Omental fat pad (tissue), 4 donors: ENCODE measurements around the gene RIOK2. TPM values are rescaled to one million over a fixed set of nuclear protein-coding genes. Genes with fewer than 3 reads are reported as not detected.
"Not testable (repeated sequence)": the region's sequence is repeated elsewhere in the genome, so short reads cannot be mapped to it uniquely, and the experiment has no call there.

Experiments
- ATAC-seq: fragments of 150-250 bp; one replicate; pipeline ENCODE4 v1.9.1; 2016; ENCODE audit warnings: mild to moderate bottlenecking, moderate library complexity; ENCODE audit not compliant: low FRiP score
- DNase-seq: peaks from one replicate; pipeline ENCODE4 v3.0.0-alpha.2; 2019; ENCODE audit warnings: low spot score
- total RNA-seq, 4 donors: library from RNA; depleted of rRNA; stranded (reverse); fragments of >200 nt; gene quantifications; one replicate each; pipeline ENCODE4 v1.1.0, GENCODE V29; 2016
- TF ChIP-seq, protein P1 (sequence below), 3 donors: fragments of 450-650 bp; IDR thresholded peaks; one replicate each; pipeline ENCODE4 v1.5.1; 2016 to 2017; ENCODE audit warnings: antibody characterized with exemption in 3 of 3, mild to moderate bottlenecking in 3 of 3, moderate library complexity in 2 of 3

Gene RIOK2
- total RNA-seq, 4 donors from 2014 or later, result 24.7 to 37.0 (median 28.0) TPM

DNA sequence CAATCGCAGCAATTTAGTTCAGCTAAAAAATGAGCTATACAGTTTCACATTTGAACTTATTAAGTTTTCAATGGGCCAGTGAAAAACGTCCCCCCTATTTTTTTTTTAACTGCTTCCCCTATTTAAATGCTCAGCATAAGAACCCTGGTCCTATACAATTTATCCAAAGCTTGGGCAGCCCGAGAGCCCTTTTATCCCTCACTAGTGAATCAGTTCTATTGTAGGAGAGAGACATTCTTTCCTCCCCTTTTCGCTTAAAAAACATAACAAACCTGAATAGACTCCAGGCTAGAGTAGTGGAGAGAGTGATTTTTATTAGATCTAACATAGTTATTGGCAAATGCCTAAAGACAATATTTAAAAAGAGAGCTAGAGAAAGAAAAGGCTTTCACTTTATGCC is 42.0 kb downstream of the RIOK2 start:
- no peak for ATAC-seq
- no peak for DNase-seq
- TF ChIP-seq, protein P1, sequence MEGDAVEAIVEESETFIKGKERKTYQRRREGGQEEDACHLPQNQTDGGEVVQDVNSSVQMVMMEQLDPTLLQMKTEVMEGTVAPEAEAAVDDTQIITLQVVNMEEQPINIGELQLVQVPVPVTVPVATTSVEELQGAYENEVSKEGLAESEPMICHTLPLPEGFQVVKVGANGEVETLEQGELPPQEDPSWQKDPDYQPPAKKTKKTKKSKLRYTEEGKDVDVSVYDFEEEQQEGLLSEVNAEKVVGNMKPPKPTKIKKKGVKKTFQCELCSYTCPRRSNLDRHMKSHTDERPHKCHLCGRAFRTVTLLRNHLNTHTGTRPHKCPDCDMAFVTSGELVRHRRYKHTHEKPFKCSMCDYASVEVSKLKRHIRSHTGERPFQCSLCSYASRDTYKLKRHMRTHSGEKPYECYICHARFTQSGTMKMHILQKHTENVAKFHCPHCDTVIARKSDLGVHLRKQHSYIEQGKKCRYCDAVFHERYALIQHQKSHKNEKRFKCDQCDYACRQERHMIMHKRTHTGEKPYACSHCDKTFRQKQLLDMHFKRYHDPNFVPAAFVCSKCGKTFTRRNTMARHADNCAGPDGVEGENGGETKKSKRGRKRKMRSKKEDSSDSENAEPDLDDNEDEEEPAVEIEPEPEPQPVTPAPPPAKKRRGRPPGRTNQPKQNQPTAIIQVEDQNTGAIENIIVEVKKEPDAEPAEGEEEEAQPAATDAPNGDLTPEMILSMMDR (IDR thresholded peaks at IDR 0.05), result no peak

DNA sequence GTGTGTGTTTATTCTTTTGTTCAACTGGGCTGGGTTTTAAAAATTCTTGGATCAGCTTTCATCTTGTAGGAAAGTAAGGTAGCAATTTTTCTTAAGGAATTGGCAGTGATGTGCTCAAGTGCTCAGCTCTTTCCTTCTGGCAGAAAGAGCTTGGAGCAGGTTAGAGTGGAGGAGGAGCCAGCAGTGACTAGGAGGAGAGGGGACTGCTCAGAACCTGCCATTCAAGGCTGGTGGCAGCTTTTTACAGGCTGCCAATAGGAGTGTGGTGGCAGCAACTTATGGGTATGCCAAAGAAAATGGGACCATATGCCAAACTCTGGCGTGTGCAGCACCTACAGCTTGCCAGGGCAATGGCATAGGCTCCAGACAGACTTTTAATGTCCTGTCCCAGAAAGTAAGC is 42.8 kb downstream of the RIOK2 start:
- not testable (repeated sequence) for ATAC-seq, DNase-seq

DNA sequence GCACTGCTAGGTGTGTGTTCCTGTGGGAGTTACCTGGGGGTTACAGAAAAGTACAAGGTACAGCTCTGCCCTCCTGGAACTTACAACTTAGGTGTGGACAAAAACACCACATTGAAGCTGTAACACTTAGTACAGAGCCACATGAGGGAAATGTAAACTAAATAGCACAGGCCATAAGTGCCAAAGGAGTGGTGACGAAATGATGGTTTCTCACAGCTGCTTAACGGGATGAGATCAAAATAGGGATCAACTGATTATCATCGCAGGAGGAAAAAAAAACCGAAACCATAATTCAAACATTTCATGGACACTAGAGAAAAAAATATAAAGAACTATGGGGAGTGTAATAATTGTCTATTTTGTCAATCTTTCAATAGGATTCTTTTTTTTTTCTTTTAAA is 46.6 kb downstream of the RIOK2 start:
- ATAC-seq (no peak), DNase-seq (no peak)
- TF ChIP-seq, protein P1 (IDR thresholded peaks at IDR 0.05), result no peak

DNA sequence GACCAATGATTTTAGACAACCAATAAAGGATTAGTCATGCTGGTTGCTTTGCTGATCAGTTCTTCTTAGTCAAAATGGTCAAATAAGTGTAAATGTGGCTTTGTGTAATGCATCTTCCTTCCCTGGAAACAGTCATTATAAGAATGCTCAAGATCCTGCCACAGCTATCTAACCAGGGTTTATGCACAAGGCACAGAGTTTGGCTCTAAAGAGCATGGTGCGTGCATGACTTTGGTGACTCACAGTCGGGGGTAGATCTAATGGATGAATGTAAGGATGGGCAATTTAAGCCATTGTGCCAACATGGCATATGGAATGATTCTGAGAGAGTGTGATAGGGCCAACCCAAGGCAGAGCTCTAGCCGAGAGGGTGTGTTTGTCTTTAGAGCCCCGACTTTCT is 47.2 kb downstream of the RIOK2 start:
- TF ChIP-seq, protein P1 (IDR thresholded peaks at IDR 0.05), result no peak
- ATAC-seq, result no peak
- DNase-seq, result no peak

DNA sequence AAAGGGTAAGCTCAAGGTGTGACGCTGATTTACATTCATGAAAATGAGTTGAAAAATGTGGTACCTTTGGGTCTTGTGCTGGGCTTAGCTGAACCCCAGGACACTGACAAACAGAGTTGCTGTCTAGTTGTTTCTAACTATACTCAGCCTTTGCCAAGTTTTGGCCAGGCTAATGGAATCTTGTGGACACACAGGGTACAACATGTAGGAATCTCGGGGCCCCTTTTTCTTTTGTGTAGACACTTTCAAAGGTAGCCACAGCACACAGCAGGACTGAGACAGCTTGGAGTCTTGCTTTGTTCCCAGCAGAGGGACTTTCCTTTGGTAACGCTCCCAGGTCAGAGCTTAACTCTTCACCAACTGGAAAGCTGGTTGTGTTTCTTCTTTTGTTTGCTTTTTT is 48.4 kb downstream of the RIOK2 start:
- TF ChIP-seq, protein P1 (IDR thresholded peaks at IDR 0.05), result no peak
- no peak for DNase-seq
- ATAC-seq, result no peak

DNA sequence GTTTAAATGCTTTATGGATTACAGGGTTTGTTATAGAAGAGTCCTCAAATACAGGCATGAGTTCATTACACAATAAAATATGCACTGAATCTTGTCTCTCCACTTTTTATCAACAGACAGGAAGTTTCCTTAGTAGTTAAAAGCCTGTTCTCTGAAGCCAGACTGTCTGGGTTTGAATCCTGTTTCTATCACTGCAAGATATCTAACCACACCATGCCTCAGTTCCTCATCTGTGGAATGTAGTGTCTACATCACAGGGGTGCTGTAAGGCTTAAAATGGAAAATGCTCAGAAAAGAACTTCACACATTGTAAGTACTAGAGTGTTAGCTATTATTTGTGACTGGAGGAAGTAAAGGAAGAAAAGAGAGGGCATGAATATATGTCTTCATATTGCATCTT is 49.9 kb downstream of the RIOK2 start:
- ATAC-seq, result no peak
- TF ChIP-seq, protein P1 (IDR thresholded peaks at IDR 0.05), result no peak

DNA sequence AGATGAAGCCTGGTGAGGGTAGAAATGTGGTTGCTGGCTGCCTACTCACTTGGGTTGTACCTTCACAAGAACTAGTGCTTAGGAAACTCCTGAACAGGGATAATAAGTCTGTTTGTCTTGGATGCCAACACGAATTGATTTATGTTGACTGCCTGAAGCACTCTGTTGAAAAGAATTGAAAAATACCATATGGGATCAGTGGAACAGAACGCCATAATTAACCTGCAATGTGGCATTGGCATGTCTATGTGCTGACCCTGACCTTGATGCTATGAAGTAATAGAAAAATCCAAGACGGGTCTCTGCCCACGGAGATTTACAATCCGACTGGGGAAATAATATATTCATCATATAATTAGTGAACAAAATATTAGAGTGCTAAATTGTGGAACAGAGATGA is 51.1 kb downstream of the RIOK2 start:
- TF ChIP-seq, protein P1 (IDR thresholded peaks at IDR 0.05), result no peak
- ATAC-seq, result no peak

More for the DNA sequence above, 49.9 kb downstream of the RIOK2 start:
- no peak for DNase-seq

More for the DNA sequence above, 51.1 kb downstream of the RIOK2 start:
- DNase-seq, result no peak
